Neural cell (in vitro differentiated cells): ENCODE results near the gene HERPUD2. TPM values are rescaled to one million over a fixed set of nuclear protein-coding genes. Genes with fewer than 3 reads are reported as not detected.
"Not testable (repeated sequence)": the region's sequence is repeated elsewhere in the genome, so short reads cannot be mapped to it uniquely, and the experiment has no call there.

Experiments
- H2AFZ ChIP-seq: fragments of 200-600, 300-800 bp; sonication (generic), shearing (Covaris generic); 2 replicates; pipeline ENCODE4 v1.6.0; 2014; ENCODE audit warnings: low read depth, mild to moderate bottlenecking, antibody characterized with exemption, low read length, moderate library complexity
- H3F3A ChIP-seq: fragments of 200-600 bp; shearing (Covaris generic); 2 replicates; pipeline ENCODE4 v1.6.1; 2016; ENCODE audit warnings: mild to moderate bottlenecking, moderate library complexity, mixed read lengths, antibody characterized with exemption, low read length; ENCODE audit not compliant: insufficient read depth, poor library complexity, severe bottlenecking
- H3K27ac ChIP-seq: fragments of 200-600, 300-800 bp; sonication (generic), shearing (Covaris generic); 2 replicates; pipeline ENCODE4 v1.5.1; 2014; ENCODE audit warnings: mild to moderate bottlenecking, low read length, moderate library complexity
- H3K27me3 ChIP-seq: fragments of 300-800, 200-600 bp; sonication (generic), shearing (Covaris generic); 2 replicates; pipeline ENCODE4 v1.6.0; 2014; ENCODE audit warnings: mild to moderate bottlenecking, low read depth, low read length, moderate library complexity; ENCODE audit not compliant: insufficient read depth
- H3K36me3 ChIP-seq: fragments of 300-800, 200-600 bp; sonication (generic), shearing (Covaris generic); 2 replicates; pipeline ENCODE4 v1.5.1; 2014; ENCODE audit warnings: mild to moderate bottlenecking, antibody characterized with exemption, low read length, moderate library complexity; ENCODE audit not compliant: insufficient read depth
- H3K4me2 ChIP-seq: fragments of 300-800, 200-600 bp; sonication (generic), shearing (Covaris generic); 2 replicates; pipeline ENCODE4 v1.6.0; 2014; ENCODE audit warnings: mild to moderate bottlenecking, low read length
- H3K4me3 ChIP-seq: fragments of 300-800, 200-600 bp; sonication (generic), shearing (Covaris generic); 2 replicates; pipeline ENCODE4 v1.5.1; 2014; ENCODE audit warnings: mild to moderate bottlenecking, low read length, moderate library complexity
- H3K79me2 ChIP-seq: fragments of 200-600 bp; shearing (Covaris generic); replicated peaks from 2 replicates; pipeline ENCODE4 v1.6.0; 2014; ENCODE audit warnings: mild to moderate bottlenecking, low read length, moderate library complexity; ENCODE audit not compliant: insufficient read depth
- H3K9ac ChIP-seq: fragments of 300-800, 200-600 bp; sonication (generic), shearing (Covaris generic); 2 replicates; pipeline ENCODE4 v1.6.1; 2016; ENCODE audit warnings: mild to moderate bottlenecking, low read length, mixed read lengths
- H3K9me2 ChIP-seq: fragments of 200-600 bp; shearing (Covaris generic); 2 replicates; pipeline ENCODE4 v1.6.1; 2016; ENCODE audit warnings: mild to moderate bottlenecking, low read length, mixed read lengths; ENCODE audit not compliant: insufficient read depth
- H3K9me3 ChIP-seq: fragments of 200-600, 300-800 bp; sonication (generic), shearing (Covaris generic); 2 replicates; pipeline ENCODE4 v1.6.1; 2016; ENCODE audit warnings: mild to moderate bottlenecking, mixed run types, low read length, moderate library complexity, mixed read lengths
- H4K20me1 ChIP-seq: fragments of 200-600 bp; shearing (Covaris generic); 2 replicates; pipeline ENCODE4 v1.6.1; 2016; ENCODE audit warnings: mild to moderate bottlenecking, mixed run types; ENCODE audit not compliant: insufficient read depth
- EP300 ChIP-seq: fragments of 450-650 bp; conservative IDR thresholded peaks from 2 replicates; pipeline ENCODE4 v1.6.1; 2014; ENCODE audit warnings: antibody characterized with exemption, mild to moderate bottlenecking, moderate library complexity; ENCODE audit not compliant: poor library complexity, severe bottlenecking
- EZH2 ChIP-seq: fragments of 200-600, 300-800 bp; shearing (Covaris generic), sonication (generic); IDR thresholded peaks from 2 replicates; pipeline ENCODE4 v1.6.1; 2014; ENCODE audit warnings: antibody characterized with exemption, low read length, borderline replicate concordance, mild to moderate bottlenecking; ENCODE audit not compliant: insufficient read depth, poor library complexity, severe bottlenecking
- MXI1 ChIP-seq: fragments of 450-650 bp; conservative IDR thresholded peaks from 2 replicates; pipeline ENCODE4 v1.6.1; 2014; ENCODE audit warnings: antibody characterized with exemption, mild to moderate bottlenecking; ENCODE audit not compliant: poor library complexity, severe bottlenecking
- POLR2AphosphoS5 ChIP-seq: IDR thresholded peaks from 2 replicates; pipeline ENCODE4 v1.6.1; 2012
- RAD21 ChIP-seq: fragments of 450-650 bp; conservative IDR thresholded peaks from 2 replicates; pipeline ENCODE4 v1.6.1; 2014; ENCODE audit warnings: antibody characterized with exemption, mild to moderate bottlenecking, moderate library complexity
- SMC3 ChIP-seq: fragments of 450-650 bp; conservative IDR thresholded peaks from 2 replicates; pipeline ENCODE4 v1.6.1; 2014; ENCODE audit warnings: antibody characterized with exemption, mild to moderate bottlenecking, moderate library complexity; ENCODE audit not compliant: poor library complexity
- TAF1 ChIP-seq: IDR thresholded peaks from 2 replicates; pipeline ENCODE4 v1.6.1; 2012; ENCODE audit warnings: low read depth
- polyA plus RNA-seq: library from polyadenylated mRNA; depleted of rRNA; stranded (reverse); fragments of >200 nt; gene quantifications from 2 replicates; pipeline ENCODE4 v1.2.3, GENCODE V29; 2014
- TF ChIP-seq, protein P1 (sequence below): IDR thresholded peaks from 2 replicates; pipeline ENCODE4 v1.6.1; 2012; ENCODE audit warnings: borderline replicate concordance
- TF ChIP-seq, protein P2 (sequence below): fragments of 450-650 bp; IDR thresholded peaks from 2 replicates; pipeline ENCODE4 v1.5.1; 2014; ENCODE audit warnings: antibody characterized with exemption, mild to moderate bottlenecking, moderate library complexity; ENCODE audit not compliant: poor library complexity, severe bottlenecking

Gene HERPUD2
- polyA plus RNA-seq, 1 donor from 2014 or later: 16.7 TPM

DNA sequence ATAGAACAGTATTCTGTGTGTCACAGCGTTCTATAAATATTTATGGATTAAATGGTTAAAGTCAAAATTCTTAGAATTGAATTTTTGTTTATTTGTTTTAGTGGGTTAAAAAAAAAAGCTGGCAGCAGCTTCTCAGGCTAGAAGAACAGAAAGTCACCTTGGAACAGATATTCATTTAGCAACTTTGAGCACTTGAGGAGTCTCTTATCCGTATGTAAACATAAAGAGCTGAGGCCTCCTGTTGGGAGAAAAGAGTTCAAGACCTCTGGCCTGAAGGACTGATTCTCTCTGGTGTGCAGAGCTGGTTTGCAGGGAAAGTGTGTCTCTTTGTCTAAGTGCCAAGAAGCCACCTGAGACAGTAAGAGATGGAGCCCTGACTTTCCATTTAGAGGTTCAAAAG lies 109.9 kb downstream of the HERPUD2 start:
- H3K36me3 ChIP-seq: no peaks in the 10 kb centered on the region
- H3K27ac ChIP-seq: no peak overlapping the region
- TF ChIP-seq, protein P1, sequence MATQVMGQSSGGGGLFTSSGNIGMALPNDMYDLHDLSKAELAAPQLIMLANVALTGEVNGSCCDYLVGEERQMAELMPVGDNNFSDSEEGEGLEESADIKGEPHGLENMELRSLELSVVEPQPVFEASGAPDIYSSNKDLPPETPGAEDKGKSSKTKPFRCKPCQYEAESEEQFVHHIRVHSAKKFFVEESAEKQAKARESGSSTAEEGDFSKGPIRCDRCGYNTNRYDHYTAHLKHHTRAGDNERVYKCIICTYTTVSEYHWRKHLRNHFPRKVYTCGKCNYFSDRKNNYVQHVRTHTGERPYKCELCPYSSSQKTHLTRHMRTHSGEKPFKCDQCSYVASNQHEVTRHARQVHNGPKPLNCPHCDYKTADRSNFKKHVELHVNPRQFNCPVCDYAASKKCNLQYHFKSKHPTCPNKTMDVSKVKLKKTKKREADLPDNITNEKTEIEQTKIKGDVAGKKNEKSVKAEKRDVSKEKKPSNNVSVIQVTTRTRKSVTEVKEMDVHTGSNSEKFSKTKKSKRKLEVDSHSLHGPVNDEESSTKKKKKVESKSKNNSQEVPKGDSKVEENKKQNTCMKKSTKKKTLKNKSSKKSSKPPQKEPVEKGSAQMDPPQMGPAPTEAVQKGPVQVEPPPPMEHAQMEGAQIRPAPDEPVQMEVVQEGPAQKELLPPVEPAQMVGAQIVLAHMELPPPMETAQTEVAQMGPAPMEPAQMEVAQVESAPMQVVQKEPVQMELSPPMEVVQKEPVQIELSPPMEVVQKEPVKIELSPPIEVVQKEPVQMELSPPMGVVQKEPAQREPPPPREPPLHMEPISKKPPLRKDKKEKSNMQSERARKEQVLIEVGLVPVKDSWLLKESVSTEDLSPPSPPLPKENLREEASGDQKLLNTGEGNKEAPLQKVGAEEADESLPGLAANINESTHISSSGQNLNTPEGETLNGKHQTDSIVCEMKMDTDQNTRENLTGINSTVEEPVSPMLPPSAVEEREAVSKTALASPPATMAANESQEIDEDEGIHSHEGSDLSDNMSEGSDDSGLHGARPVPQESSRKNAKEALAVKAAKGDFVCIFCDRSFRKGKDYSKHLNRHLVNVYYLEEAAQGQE: no peak
- no peak for TF ChIP-seq EZH2
- TF ChIP-seq SMC3: no peak
- TF ChIP-seq MXI1: no peak
- TF ChIP-seq POLR2AphosphoS5: no peak
- TF ChIP-seq EP300: no peak
- no peak for TF ChIP-seq TAF1
- no peak for TF ChIP-seq RAD21
- TF ChIP-seq, protein P2, sequence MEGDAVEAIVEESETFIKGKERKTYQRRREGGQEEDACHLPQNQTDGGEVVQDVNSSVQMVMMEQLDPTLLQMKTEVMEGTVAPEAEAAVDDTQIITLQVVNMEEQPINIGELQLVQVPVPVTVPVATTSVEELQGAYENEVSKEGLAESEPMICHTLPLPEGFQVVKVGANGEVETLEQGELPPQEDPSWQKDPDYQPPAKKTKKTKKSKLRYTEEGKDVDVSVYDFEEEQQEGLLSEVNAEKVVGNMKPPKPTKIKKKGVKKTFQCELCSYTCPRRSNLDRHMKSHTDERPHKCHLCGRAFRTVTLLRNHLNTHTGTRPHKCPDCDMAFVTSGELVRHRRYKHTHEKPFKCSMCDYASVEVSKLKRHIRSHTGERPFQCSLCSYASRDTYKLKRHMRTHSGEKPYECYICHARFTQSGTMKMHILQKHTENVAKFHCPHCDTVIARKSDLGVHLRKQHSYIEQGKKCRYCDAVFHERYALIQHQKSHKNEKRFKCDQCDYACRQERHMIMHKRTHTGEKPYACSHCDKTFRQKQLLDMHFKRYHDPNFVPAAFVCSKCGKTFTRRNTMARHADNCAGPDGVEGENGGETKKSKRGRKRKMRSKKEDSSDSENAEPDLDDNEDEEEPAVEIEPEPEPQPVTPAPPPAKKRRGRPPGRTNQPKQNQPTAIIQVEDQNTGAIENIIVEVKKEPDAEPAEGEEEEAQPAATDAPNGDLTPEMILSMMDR: no peak
- H2AFZ ChIP-seq: no peak overlapping the region
- H3F3A ChIP-seq: no peaks in the 10 kb centered on the region
- H3K27me3 ChIP-seq: no peaks in the 10 kb centered on the region
- no peak overlapping the region for H3K4me2 ChIP-seq
- H3K4me3 ChIP-seq: no peak overlapping the region
- H3K79me2 ChIP-seq: no peaks in the 10 kb centered on the region
- no peaks in the 10 kb centered on the region for H3K9me2 ChIP-seq
- H3K9ac ChIP-seq: no peak overlapping the region
- no peaks in the 10 kb centered on the region for H3K9me3 ChIP-seq
- no peaks in the 10 kb centered on the region for H4K20me1 ChIP-seq

DNA sequence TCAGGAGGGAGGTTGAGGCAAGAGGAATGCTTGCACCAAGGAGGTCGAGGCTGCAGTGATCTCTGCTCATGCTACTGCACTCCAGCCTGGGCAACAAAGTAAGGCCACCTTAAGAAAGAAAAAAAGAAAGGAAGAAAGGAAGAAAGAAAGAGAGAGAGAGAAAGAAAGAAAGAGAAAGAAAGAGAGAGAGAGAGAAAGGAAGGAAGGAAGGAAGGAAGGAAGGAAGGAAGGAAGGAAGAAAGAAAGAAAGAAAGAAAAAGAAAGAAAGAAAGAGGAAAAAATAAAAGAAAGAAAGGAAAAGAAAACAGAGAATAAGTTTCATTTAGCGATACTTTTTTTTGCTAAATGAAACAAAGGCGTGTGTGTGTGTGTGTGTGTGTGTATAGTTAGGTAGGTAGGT lies 110.4 kb downstream of the HERPUD2 start:
- not testable (repeated sequence) for H3K4me3 ChIP-seq, H4K20me1 ChIP-seq, H3K27me3 ChIP-seq

More for the DNA sequence above, 110.4 kb downstream of the HERPUD2 start:
- not testable (repeated sequence) for H3K9ac ChIP-seq, H3F3A ChIP-seq, H3K79me2 ChIP-seq, H3K27ac ChIP-seq, H2AFZ ChIP-seq, H3K36me3 ChIP-seq, H3K9me3 ChIP-seq, H3K4me2 ChIP-seq, H3K9me2 ChIP-seq

Other genes with a start within 250 kb of the HERPUD2 start
- 393 and 492 TPM in 2 replicates for gene SEPTIN7, start 105.9 kb upstream of the HERPUD2 start, polyA plus RNA-seq